Esophagus muscularis mucosa (tissue), 4 donors: Measurements from ENCODE around the gene PRPF38A. TPM values are rescaled to one million over a fixed set of nuclear protein-coding genes. Genes with fewer than 3 reads are reported as not detected.

Source experiments
- DNase-seq: peaks from one replicate; pipeline ENCODE4 v3.0.0-alpha.2; 2017; ENCODE audit errors: extremely low spot score
- H3K27ac ChIP-seq, 4 donors: fragments of 200-600 bp; sonication (generic); replicated peaks in 1 of 4; 1 replicate in 3 of 4; 2 replicates in 1 of 4; pipeline ENCODE4 v1.5.1; 2016 to 2019; ENCODE audit warnings: mild to moderate bottlenecking in 1 of 4
- H3K27me3 ChIP-seq, 4 donors: fragments of 200-600 bp; sonication (generic); one replicate each; pipeline versions ENCODE4 v1.5.1 to v1.6.0; 2016 to 2019
- H3K36me3 ChIP-seq, 4 donors: fragments of 200-600 bp; sonication (generic); one replicate each; pipeline ENCODE4 v1.5.1; 2016 to 2019
- H3K4me1 ChIP-seq, 4 donors: fragments of 200-600 bp; sonication (generic); one replicate each; pipeline ENCODE4 v1.5.1; 2016 to 2019
- H3K4me3 ChIP-seq, 4 donors: fragments of 200-600 bp; sonication (generic); 1 replicate in 2 of 4; 2 replicates in 2 of 4; pipeline ENCODE4 v1.5.1; 2016 to 2019; ENCODE audit warnings: mild to moderate bottlenecking in 4 of 4, moderate library complexity in 1 of 4
- H3K9me3 ChIP-seq, 4 donors: fragments of 200-600 bp; sonication (generic); 1 replicate in 3 of 4; 2 replicates in 1 of 4; pipeline ENCODE4 v1.5.1; 2016 to 2019
- EP300 ChIP-seq: sonication (generic); formaldehyde crosslinking; IDR thresholded peaks from one replicate; pipeline ENCODE4 v1.6.1; 2017; ENCODE audit warnings: antibody characterized with exemption
- POLR2A ChIP-seq: fragments of 450-650 bp; IDR thresholded peaks from one replicate; pipeline ENCODE4 v1.6.1; 2017; ENCODE audit warnings: antibody characterized with exemption, moderate library complexity, mild to moderate bottlenecking, low read depth
- POLR2AphosphoS5 ChIP-seq, 2 donors: sonication (generic); formaldehyde crosslinking; IDR thresholded peaks; one replicate each; pipeline ENCODE4 v1.6.1; 2017; ENCODE audit warnings: antibody characterized with exemption in 2 of 2
- WGBS: methylation state at CpG from one replicate; pipeline ENCODE4 v1.1.5; 2018; 5-methylcytosine and 5-hydroxymethylcytosine counted together
- intact Hi-C: fragments of 100-400 bp; cut with DNase I; formaldehyde crosslinking; loops from one replicate; pipeline ENCODE4 v1.15.1; 2023
- total RNA-seq, 4 donors: library from RNA; depleted of rRNA; stranded (reverse); fragments of >200 nt; gene quantifications; one replicate each; pipeline versions ENCODE4 v1.1.0 to v1.2.1, GENCODE V29; 2016
- TF ChIP-seq, protein P1 (sequence below), 3 experiments: fragments of 200-600 bp in 2 of 3; fragments of 450-650 bp in 1 of 3; sonication (generic) in 2 of 3; IDR thresholded peaks; one replicate each; pipeline ENCODE4 v1.5.1; 2017 to 2019; ENCODE audit warnings: antibody characterized with exemption in 3 of 3, mild to moderate bottlenecking in 2 of 3, moderate library complexity in 1 of 3

The PRPF38A gene
- total RNA-seq, 4 donors from 2014 or later = 10.9 to 21.7 (median 13.7) TPM

DNA sequence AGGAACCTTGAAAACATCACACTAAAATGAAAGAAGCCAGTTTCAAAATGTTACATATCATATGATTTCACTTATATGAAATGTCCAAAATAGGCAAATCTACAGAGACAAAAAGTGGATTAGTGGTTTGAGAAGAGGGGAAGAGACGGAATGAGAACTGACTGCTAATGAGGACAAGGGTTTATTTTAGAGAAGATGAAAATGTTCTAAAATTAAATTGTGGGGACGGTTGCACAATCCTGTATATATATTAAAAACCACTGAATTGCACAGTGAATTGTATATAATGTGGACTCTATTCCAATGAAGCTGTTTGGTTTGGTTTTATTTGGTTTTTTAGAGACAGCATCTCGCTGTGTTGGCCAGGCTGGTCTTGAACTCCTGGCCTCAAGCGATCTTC, 35.6 kb downstream of the PRPF38A start:
- Histone ChIP-seq H3K36me3 (peaks cover 37 to 97% (median 66%) of the 10 kb centered on the region in 4 donors), H3K27ac (no peak overlapping the region), H3K4me3 (no peak overlapping the region), H3K27me3 (no peaks in the 10 kb centered on the region), H3K4me1 (no peaks in the 10 kb centered on the region), H3K9me3 (no peaks in the 10 kb centered on the region)
- TF ChIP-seq, protein P1, sequence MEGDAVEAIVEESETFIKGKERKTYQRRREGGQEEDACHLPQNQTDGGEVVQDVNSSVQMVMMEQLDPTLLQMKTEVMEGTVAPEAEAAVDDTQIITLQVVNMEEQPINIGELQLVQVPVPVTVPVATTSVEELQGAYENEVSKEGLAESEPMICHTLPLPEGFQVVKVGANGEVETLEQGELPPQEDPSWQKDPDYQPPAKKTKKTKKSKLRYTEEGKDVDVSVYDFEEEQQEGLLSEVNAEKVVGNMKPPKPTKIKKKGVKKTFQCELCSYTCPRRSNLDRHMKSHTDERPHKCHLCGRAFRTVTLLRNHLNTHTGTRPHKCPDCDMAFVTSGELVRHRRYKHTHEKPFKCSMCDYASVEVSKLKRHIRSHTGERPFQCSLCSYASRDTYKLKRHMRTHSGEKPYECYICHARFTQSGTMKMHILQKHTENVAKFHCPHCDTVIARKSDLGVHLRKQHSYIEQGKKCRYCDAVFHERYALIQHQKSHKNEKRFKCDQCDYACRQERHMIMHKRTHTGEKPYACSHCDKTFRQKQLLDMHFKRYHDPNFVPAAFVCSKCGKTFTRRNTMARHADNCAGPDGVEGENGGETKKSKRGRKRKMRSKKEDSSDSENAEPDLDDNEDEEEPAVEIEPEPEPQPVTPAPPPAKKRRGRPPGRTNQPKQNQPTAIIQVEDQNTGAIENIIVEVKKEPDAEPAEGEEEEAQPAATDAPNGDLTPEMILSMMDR (IDR thresholded peaks at IDR 0.05) = no peak
- 86% methylated on average over 4 of the region's 4 CpGs for WGBS
- intact Hi-C loops = no loop called here
- no peak for DNase-seq

DNA sequence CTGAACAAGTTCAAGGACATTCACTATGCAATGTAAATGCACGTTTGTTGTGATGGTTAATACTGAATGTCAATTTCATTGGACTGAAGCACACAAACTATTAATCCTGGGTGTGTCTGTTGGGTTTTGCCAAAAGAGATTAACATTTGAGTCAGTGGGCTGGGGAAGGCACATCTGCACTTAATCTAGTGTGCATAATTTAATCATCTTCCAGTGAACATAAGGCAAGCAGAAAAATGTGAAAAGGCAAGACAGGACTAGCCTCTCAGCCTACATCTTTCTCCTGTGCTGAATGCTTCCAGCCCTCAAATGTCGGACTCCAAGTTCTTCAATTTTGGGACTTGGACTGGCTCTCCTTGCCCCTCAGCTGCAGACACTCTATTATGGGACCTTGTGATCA, 40.1 kb downstream of the PRPF38A start:
- Histone ChIP-seq H3K27me3 (no peaks in the 10 kb centered on the region), H3K9me3 (no peaks in the 10 kb centered on the region), H3K4me1 (no peaks in the 10 kb centered on the region), H3K4me3 (no peak overlapping the region), H3K27ac (no peak overlapping the region), H3K36me3 (peaks cover 33 to 77% (median 51%) of the 10 kb centered on the region in 4 donors)
- TF ChIP-seq, protein P1 (IDR thresholded peaks at IDR 0.05) = no peak
- TF ChIP-seq POLR2A = no peak
- TF ChIP-seq EP300 = no peak
- no peak for TF ChIP-seq POLR2AphosphoS5 (IDR thresholded peaks at IDR 0.05)
- 79% methylated on average over 2 of the region's 2 CpGs for whole genome bisulfite sequencing
- intact Hi-C loops = no loop called here
- DNase-seq = no peak

DNA sequence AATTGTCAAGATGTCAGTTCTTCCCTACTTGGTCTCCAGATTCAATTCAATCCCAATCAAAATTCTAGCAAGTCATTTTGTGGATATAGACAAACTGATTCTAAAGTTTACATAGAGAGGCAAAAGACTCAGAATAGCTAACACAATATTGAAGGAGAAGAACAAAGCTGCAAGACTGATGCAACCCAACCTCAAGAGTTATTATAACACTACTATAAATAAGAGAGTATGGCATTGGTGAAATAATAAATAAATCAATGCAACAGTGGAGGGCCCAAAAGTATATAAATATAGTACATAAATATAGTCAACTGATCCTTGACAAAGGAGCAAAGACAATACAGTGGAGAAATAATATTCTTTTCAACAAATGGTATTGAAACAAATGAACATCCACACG, 49.7 kb downstream of the PRPF38A start:
- H3K4me1 ChIP-seq = no peaks in the 10 kb centered on the region
- no peak overlapping the region for H3K4me3 ChIP-seq
- intact Hi-C loops = no loop called here
- peaks cover 0 to 44% (median 11%) of the 10 kb centered on the region in 4 donors for H3K36me3 ChIP-seq
- no peaks in the 10 kb centered on the region for H3K9me3 ChIP-seq
- H3K27ac ChIP-seq = no peak overlapping the region
- 100% methylated on average over 1 of the region's 1 CpG for WGBS
- no peaks in the 10 kb centered on the region for H3K27me3 ChIP-seq
- DNase-seq = no peak
- TF ChIP-seq EP300 = no peak
- TF ChIP-seq POLR2A = no peak
- TF ChIP-seq POLR2AphosphoS5 (IDR thresholded peaks at IDR 0.05) = no peak
- TF ChIP-seq, protein P1 (IDR thresholded peaks at IDR 0.05) = no peak

DNA sequence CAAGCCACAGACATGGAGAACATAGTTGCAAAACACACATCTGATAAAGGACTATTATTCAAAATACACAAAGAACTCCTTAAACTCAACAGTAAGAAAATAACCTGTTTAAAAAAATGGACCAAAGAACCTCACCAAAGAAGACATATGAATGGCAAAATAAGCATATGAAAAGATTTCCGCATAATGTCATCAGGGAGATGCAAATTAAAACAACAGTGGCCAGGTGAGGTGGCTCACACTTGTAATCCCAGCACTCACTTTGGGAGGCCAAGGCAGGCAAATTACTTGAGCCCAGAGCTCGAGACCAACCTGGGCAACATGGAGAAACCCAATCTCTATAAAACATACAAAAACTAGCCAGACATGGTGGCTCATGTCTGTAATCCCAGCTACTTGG, 50.4 kb downstream of the PRPF38A start:
- TF ChIP-seq, protein P1 (IDR thresholded peaks at IDR 0.05) = no peak
- TF ChIP-seq POLR2AphosphoS5 (IDR thresholded peaks at IDR 0.05) (no peak), EP300 (no peak), POLR2A (no peak)
- no peak for DNase-seq
- WGBS = 100% methylated on average over 2 of the region's 2 CpGs
- no peak overlapping the region for H3K27ac ChIP-seq
- no peak overlapping the region for H3K4me3 ChIP-seq
- H3K36me3 ChIP-seq = peaks cover 0 to 51% (median 14%) of the 10 kb centered on the region in 4 donors
- H3K27me3 ChIP-seq = no peaks in the 10 kb centered on the region
- intact Hi-C loops = no loop called here
- no peaks in the 10 kb centered on the region for H3K9me3 ChIP-seq
- no peaks in the 10 kb centered on the region for H3K4me1 ChIP-seq

DNA sequence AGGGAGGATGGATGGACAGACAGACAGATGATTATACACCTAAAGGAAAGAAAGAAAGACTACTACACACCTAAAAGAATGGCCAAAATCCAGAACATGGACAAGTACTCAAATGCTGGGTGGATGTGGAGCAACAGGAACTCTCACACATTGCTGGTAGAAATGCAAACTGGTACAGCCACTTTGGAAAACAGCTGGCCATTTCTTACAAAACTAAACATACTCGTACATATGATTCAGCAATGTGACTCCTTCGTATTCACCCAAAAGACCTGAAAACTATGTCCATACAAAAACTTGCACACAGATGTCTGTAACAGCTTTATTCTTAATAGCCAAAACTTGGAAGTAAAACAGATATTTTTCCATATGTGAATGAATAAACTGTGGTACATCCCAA, 51.3 kb downstream of the PRPF38A start:
- H3K27ac ChIP-seq = no peak overlapping the region
- WGBS = 100% methylated on average over 2 of the region's 2 CpGs

More for the DNA sequence above, 51.3 kb downstream of the PRPF38A start:
- no peak for TF ChIP-seq POLR2A
- TF ChIP-seq POLR2AphosphoS5 (IDR thresholded peaks at IDR 0.05) = no peak
- TF ChIP-seq, protein P1 (IDR thresholded peaks at IDR 0.05) = no peak
- TF ChIP-seq EP300 = no peak
- H3K27me3 ChIP-seq = no peaks in the 10 kb centered on the region
- no peaks in the 10 kb centered on the region for H3K4me1 ChIP-seq
- H3K4me3 ChIP-seq = no peak overlapping the region
- DNase-seq = no peak
- peaks cover 0 to 52% (median 17%) of the 10 kb centered on the region in 4 donors for H3K36me3 ChIP-seq
- H3K9me3 ChIP-seq = no peaks in the 10 kb centered on the region
- intact Hi-C loops = no loop called here
